ENCODE results near the gene NLRP3. TPM values are rescaled to one million over a fixed set of nuclear protein-coding genes. Genes with fewer than 3 reads are reported as not detected.
"Not testable (repeated sequence)": the region's sequence is repeated elsewhere in the genome, so short reads cannot be mapped to it uniquely, and the experiment has no call there.

Gene NLRP3
- total and polyA plus RNA-seq, 12 donors: 0.28 to 6.1 (median 0.78) TPM

- H3K27me3 ChIP-seq: peaks cover 0 to 13% (median 0%) of the 10 kb centered on the region in 7 donors
- no peak for DNase-seq
- no peak for ATAC-seq
- intact Hi-C loops (cut with DNase I): loop anchor here in 2 of 10 donors (5.0 kb wide), 1 partner anchor 100 kb away; no protein-coding TSS in a partner anchor
- H3K4me1 ChIP-seq: peaks cover 0 to 24% (median 0%) of the 10 kb centered on the region in 9 donors
- H3K9me3 ChIP-seq: peaks cover 0 to 6% (median 0%) of the 10 kb centered on the region in 11 donors
- no peak overlapping the region for H3K4me3 ChIP-seq
- WGBS, 2 donors: 61 to 67% methylated on average over 5 of the region's 5 CpGs
- TF ChIP-seq CTCF (IDR thresholded peaks at IDR 0.05): no peak
- H3K27ac ChIP-seq: no peak overlapping the region
- H3K36me3 ChIP-seq: no peaks in the 10 kb centered on the region
Measured at GRCh38 chr1:247387565-247387964, 28.4 kb upstream of the NLRP3 start.

GRCh38 chr1:247390116-247390791, 25.7 kb upstream of the NLRP3 start:
- peak; percentile 81 to 94 (median 92) for ATAC-seq
- peak; percentile 42 to 78 for DNase-seq
- peak; percentile 74 to 93 (median 86) for TF ChIP-seq CTCF (IDR thresholded peaks at IDR 0.05)
- Histone ChIP-seq H3K4me3 (peak overlapping the region in 6 of 10 donors; percentile 3 to 36 (median 28)), H3K4me1 (peaks cover 0 to 24% (median 0%) of the 10 kb centered on the region in 9 donors), H3K9me3 (no peaks in the 10 kb centered on the region), H3K27ac (peak overlapping the region in 1 of 10 donors; percentile 71), H3K27me3 (peaks cover 0 to 13% (median 0%) of the 10 kb centered on the region in 7 donors), H3K36me3 (no peaks in the 10 kb centered on the region)
- intact Hi-C loops (cut with DNase I): loop anchor here in 8 of 10 donors (2.0 to 10.0 kb wide), 4 partner anchors 52 to 97 kb away; no protein-coding TSS in a partner anchor
- 11 to 16% methylated on average over 13 of the region's 13 CpGs for WGBS, 2 donors

- DNase-seq (no peak), ATAC-seq (no peak)
- TF ChIP-seq CTCF (IDR thresholded peaks at IDR 0.05): no peak
- Histone ChIP-seq H3K27ac (peak overlapping the region in 1 of 10 donors; percentile 71), H3K9me3 (no peaks in the 10 kb centered on the region), H3K36me3 (no peaks in the 10 kb centered on the region), H3K4me1 (peaks cover 0 to 24% (median 0%) of the 10 kb centered on the region in 9 donors), H3K27me3 (peaks cover 0 to 8% (median 0%) of the 10 kb centered on the region in 7 donors), H3K4me3 (no peak overlapping the region)
- intact Hi-C loops (cut with DNase I): loop anchor here in 8 of 10 donors (2.0 to 10.0 kb wide), 4 partner anchors 51 to 96 kb away; no protein-coding TSS in a partner anchor
- WGBS, 2 donors: 96 to 97% methylated on average over 4 of the region's 4 CpGs
Measured at GRCh38 chr1:247390996-247391395, 25.0 kb upstream of the NLRP3 start.

GRCh38 chr1:247392088-247392487, 23.9 kb upstream of the NLRP3 start:
- intact Hi-C loops (cut with DNase I): loop anchor here in 8 of 10 donors (5.0 to 10.0 kb wide), 3 partner anchors 50 to 95 kb away; no protein-coding TSS in a partner anchor
- H3K27me3 ChIP-seq: peaks cover 0 to 5% (median 0%) of the 10 kb centered on the region in 7 donors
- H3K9me3 ChIP-seq: no peaks in the 10 kb centered on the region
- H3K36me3 ChIP-seq: no peaks in the 10 kb centered on the region
- H3K4me3 ChIP-seq: no peak overlapping the region
- DNase-seq (no peak), ATAC-seq (no peak)
- WGBS, 2 donors: 90 to 93% methylated on average over 1 of the region's 1 CpG
- no peak for TF ChIP-seq CTCF (IDR thresholded peaks at IDR 0.05)
- peaks cover 0 to 20% (median 0%) of the 10 kb centered on the region in 9 donors for H3K4me1 ChIP-seq
- H3K27ac ChIP-seq: no peak overlapping the region

- H3K4me3 ChIP-seq, H3K9me3 ChIP-seq, H3K27me3 ChIP-seq, H3K27ac ChIP-seq, ATAC-seq, H3K36me3 ChIP-seq, H3K4me1 ChIP-seq, DNase-seq: not testable (repeated sequence)
- intact Hi-C loops (cut with DNase I): loop anchor here in 1 of 10 donors (10.0 kb wide), 1 partner anchor 90 kb away; no protein-coding TSS in a partner anchor
- WGBS, 2 donors: 81 to 83% methylated on average over 8 of the region's 8 CpGs
Measured at GRCh38 chr1:247395075-247395474, 20.9 kb upstream of the NLRP3 start.

Measured in heart right ventricle (tissue), 16 donors.